OCI-LY1 (cell line): ENCODE results near the gene CTNND1.

Experiments used
- CTCF ChIP-seq: fragments of 200-600 bp; sonication (generic), shearing (Covaris generic); IDR thresholded peaks from 2 replicates; pipeline ENCODE4 v1.5.1; 2017; ENCODE audit warnings: mild to moderate bottlenecking, antibody characterized with exemption, low read length, moderate library complexity, mixed read lengths
- EZH2 ChIP-seq: fragments of 200-600 bp; sonication (generic), shearing (Covaris generic); IDR thresholded peaks from 2 replicates; pipeline ENCODE4 v1.8.0; 2017; ENCODE audit warnings: borderline replicate concordance, mixed run types, mild to moderate bottlenecking, antibody characterized with exemption, low read length, moderate library complexity, mixed read lengths

GRCh38 chr11:57786436-57786835 lies 24.8 kb downstream of the CTNND1 start:
- no peak for TF ChIP-seq CTCF
- TF ChIP-seq EZH2 = no peak
